ENCODE measurements around the gene SLC17A1.
A peak's percentile ranks its signal among the peaks of the same experiment; 100 is the strongest.

SLC17A1 gene, protein sequence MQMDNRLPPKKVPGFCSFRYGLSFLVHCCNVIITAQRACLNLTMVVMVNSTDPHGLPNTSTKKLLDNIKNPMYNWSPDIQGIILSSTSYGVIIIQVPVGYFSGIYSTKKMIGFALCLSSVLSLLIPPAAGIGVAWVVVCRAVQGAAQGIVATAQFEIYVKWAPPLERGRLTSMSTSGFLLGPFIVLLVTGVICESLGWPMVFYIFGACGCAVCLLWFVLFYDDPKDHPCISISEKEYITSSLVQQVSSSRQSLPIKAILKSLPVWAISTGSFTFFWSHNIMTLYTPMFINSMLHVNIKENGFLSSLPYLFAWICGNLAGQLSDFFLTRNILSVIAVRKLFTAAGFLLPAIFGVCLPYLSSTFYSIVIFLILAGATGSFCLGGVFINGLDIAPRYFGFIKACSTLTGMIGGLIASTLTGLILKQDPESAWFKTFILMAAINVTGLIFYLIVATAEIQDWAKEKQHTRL

DNA sequence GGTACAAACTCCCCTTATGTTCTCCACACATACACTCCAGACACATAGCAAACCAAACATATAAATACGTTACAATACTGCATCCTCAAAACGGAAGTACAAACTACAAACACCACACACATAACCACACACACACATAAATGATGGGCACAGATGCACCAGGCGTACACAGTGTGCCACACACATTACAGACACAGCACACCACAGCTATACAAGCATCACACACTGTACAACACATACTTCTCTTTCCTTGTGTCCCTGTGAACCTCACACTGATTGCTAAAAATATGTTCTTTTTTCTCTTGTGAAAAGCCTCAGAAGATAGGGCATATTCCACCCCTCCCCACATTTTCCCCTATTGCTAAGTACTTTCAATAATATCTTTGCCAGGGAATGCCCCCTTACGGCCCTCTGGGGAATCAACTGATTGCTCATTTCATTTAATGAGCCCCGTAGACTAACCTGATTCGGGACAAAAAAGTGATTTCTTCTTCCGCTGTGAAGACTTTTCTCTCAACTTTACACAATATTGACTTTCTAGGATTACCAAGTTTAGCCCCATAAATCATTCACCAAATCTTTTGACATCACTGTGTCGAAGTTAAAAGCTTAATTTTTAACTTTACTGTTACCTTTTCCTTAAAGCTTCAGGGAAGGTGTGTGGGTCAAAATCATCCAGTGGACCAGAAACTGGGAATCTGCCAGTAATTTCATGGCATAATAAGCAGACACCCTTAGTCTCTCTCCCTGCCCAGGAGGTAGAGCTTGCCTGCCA, at the start of gene SLC17A1:
SLC17A1 (minus strand) TSS at position 521 of the 775 bp plus-strand sequence. CDS start 1,495 bp downstream, outside the sequence.
- DNase-seq: no peak

DNA sequence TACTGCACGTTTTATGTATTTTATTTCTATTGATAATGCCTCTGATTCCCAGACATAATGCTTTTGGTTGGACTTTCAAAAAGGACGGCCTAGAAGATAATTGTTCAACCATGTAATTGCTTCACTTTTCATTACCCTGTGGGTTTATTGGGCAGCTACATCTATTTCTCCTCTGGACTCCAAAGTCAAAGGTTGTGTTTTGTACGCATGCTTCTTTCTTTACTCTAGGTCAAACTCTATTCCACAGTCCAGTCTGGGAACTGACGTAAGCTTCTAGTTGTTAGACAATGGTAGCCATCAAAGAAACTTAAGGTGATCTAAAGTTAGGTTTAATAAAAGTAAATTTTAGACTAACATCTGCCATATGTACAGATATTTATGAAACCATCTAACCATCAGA, 48.7 kb upstream of the SLC17A1 start:
- DNase-seq: no peak

DNA sequence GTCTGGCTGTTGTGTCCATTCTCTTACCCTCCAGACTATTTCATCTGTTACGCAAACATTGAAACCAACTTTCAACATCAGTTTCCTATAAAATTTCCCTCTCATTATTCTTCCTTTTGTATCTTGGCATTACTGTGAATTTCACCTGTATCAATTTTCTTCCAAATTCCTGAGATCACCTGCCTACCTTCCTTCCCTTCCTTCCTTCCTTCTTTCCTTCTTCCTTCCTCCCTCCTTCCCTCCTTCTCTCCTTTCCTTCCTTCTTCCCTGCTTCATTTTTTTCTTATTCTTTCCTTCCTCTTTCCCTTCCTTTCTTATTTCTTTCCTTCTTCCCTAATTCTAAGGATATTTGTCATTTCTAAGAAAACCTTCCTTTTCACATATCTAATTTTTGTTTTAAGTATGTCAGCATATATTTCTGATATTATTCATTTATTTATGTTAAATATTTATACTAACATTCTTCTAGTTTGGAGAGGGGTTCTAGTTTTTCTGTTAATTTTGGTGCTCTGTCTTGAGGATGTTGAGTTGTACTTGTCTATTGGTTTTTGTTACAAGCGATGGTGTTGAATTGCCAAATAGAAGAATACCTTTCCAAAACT, 47.0 kb upstream of the SLC17A1 start:
- DNase-seq: no peak

DNA sequence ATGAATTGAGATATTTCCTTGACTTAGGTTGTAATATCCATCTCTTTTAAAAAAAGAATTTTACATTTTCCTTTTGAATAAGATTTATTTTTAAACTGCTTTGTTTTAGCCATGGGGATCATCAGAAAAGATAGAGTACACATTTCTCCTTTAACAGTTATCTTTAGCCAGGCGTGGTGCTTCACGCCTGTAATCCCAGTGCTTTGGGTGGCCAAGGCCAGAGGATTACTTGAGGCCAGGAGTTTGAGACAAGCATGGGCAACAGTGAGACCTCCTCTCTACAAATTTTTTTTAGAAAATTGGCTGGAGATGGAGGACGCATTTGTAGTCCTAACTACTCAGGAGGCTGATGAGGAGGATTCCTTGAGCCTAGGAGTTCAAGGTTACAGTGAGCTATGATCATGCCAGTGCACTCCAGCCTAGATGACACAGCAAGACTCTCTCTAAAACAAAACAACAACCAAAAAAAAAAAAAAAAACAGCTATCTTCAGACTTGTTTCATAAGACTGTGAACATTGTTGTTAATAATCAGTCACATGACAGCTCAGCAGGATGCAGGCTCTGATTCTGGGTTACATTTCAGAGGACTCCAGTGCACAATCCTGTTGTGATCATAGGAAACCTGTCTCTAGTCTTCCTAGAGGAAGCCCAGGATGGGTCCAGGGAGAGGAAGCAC, 44.2 kb upstream of the SLC17A1 start:
- no peak for DNase-seq

DNA sequence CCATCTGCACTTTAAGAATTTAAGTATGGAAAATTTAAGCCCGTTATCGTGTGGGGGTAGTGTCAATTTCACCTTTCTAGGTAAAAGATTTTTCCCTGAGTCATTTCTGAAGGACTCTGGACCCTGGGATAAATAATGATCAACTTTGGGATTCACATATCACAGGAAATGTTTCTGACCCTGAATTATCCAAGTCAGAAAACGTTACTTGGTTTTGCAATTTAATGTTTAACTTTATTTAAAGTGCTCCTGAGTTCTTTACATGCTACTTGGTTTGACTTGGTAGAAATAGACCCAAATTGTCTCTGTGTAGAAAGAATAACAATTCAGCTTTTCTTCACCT, 43.7 kb upstream of the SLC17A1 start:
- DNase-seq: no peak

DNA sequence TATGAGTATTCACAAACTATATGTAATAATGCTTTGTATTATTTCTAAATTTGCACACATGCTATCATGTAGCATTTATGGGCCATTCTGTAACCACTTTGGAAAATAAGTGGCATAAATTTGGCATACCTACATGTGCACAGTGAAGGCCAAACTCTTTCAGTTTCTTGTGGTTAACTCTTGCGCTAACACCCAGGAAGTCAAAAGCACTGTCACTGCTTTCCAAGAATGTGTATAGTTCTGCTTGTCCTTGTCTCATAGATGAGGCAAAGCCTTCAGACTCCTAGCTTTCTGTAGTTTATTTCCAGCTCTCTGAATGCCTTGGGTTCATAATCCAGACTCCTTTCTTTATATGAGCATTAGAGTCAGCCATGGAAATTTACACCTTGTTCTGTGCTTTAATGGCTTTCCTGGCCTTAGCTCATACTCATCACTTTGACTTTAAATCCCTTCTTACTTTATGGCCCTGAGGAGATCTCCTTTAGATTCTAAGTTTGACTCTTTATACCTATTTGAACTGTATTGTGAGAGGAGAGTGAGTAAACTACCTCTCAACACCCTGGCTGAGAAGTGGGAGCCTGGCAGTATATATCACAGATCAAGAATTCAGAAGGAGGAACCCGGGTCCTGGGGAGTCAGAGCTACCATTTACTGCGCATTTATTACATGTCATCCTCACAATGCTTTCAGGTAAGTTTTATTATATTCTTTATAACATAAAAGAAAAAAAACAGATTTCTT, 43.1 kb upstream of the SLC17A1 start:
- no peak for DNase-seq

DNA sequence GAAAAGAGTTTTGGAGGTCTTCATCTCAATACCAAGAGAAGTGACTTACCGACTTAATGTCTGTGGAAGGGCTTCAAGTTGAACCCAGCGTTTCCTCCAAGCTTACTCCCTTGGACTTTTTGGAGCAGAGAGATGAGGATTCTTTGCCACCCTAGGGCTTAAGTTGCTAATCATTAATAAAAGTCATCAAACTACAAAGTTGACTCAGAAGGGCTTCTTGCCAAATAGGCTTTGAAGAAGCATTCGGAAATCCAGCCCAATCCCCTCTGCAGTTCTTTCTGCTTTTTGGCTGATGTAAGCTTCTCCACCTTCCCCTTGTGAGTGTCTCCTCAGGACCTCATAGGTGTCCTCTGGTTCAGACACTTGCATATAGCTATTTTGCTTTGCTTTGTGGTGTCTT, 42.3 kb upstream of the SLC17A1 start, which contains the start of gene SLC17A3:
SLC17A3 (minus strand) TSS at position 126 of the 400 bp plus-strand sequence. CDS start 5,856 bp downstream, outside the sequence.
- no peak for DNase-seq

DNA sequence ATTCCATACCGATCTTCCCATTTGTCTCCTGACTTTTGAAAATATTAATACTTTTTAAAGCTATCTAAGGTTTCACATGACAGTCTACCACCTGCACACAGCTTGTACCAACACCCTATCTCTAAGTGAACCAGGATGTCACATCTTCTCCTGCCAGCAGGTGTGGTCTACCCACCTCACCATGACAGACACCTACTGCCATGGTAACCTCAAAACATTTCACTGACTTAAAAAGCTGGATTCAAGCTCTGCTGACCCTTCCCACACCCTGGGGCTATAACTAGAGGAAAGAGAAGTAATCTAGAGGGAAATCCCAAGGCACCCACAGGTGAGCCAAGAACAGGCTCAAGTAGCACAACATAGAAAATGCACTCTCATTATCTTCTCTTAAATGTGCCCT, 41.0 kb upstream of the SLC17A1 start:
- DNase-seq: peak; percentile 3

DNA sequence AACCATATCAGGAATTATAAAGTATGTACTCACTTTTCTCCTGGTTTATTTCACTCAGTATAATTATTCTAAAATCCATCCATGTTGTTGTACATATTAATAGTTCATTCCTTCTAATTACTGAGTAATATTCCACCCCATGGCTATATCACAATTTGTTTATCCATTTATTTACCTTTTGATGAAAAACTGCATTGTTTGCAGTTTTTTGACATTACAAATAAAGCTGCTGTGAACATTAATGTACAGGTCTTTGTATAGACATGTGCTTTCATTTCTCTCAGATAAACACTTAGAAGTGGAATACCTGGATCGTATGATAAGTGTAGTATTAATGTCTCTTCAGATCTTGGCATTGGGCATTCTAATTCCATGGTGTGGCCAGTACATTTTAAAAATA, 38.0 kb upstream of the SLC17A1 start:
- DNase-seq: no peak

DNA sequence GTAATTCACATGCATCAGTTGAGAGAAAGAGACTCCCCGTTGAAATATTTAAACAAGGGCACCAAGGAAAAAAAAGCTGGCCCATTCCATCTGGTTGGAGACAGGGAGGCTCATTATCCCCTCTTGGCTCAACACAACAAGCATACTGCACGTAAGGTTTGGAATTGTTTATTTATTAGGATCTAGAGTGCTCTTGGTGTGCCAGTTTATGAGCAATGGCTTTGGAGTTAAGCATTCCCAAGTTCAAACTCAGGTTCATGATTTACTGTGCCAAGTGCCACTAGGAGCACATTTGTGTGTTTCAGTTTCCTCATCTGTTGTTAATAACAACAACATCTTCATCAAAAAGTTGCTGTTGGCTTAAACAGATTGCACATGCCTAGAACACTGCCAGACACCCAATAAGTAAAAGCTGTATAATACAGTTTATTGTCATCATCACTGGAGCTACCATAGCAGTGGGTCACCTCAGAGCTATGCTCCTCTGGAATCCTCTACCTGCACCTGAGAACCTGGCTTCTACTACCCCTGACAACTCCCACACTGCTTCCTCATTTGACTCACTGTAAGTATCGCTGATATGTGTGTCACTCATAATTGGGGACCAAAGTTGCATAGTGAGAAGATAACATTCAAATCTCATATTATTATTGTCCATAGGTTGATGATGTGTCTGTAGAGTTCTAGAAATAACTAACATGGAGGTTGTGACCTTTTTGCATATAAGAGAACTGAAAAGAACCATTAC, 36.8 kb upstream of the SLC17A1 start:
- no peak for DNase-seq

DNA sequence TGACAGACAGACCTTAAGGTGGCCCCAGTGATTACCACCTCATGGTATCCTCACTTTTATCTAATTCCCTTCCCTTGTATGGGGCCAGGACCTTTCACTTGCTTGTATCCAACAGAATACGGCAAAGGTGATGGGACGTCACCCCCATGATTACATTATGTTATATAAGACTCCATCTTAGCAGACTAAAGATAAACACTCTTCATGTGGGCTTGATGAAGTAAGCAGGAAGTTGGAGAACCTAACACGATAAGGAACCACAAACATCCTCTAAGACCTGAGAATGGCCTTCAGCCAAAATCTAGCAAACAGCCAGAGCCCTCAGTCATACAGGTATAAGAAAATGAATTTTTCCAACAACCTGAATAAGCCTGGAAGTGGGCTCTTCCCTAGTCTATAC, 34.2 kb upstream of the SLC17A1 start:
- DNase-seq: peak; percentile 16

DNA sequence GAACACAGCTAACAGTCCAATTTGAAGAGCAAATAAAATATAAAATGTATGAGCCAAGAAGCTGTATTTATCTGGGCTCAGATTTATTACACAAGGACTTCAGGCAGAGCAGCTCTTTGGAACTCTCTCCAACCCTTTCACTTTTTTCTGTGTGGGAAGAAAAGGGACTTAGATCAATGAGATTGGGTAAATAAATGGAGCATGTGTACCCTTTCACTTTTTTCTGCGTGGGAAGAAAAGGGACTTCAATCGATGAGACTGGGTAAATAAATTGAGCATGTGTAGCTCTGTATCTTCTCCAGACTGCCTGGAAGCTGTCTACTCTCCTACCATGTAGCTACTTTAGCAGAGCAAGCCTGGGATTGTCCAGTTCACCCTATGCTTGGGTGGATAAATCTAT, 31.5 kb upstream of the SLC17A1 start:
- no peak for DNase-seq

DNA sequence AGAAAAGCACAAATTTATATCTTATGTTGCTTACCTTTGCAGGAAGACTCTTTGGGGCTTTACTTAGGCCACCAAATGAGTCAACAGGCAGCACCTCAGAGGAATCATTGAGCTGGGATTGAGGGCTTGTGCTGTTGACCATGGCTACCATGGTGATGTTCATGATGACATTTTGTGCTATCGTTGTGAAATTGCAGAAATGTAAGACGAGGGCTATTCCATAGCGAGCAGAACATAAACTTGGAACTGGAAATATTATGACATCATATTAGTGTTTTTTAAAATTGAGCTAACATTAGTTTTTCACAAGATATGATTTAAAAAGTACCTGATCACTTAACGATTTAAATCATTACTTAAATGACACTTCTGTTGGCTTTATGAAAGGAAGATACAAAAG, 30.3 kb upstream of the SLC17A1 start:
- no peak for DNase-seq

DNA sequence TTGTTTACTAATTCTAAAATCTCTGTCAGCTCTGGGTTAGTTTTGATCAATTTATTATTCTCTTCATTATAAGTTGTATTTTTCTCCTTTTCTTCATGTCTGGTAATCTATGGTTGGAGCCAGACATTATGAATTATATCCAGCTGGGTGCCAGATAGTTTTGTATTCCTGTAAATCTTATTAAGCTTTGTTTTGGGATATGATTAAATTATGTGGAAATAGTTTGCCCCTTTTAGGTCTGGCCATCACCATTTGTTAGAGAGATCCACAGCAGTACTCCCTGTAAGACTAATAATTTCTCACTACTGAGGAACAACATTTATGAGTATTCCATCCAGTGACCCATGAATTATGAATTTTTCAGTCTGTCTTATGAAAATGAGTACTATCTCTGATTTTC, 20.9 kb upstream of the SLC17A1 start:
- DNase-seq: no peak

DNA sequence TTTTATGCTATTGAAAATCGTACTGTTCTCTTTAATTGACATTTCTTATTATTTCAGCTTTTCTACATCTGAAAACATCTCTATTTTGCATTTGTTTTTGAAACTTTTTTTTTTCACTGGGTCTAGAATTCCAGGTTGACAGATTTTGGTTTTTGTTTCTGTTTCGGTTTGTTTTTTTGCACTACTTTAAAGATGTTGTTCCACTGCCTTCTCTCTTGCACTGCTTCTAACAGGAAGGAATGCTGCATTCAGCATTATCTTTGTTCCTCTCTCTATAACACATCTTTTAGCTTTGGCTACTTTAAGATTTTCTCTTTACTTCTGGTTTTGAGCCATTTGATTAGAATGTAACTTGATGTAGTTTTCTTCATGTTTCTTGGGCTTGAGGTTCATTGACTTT, 20.1 kb upstream of the SLC17A1 start:
- DNase-seq: no peak

DNA sequence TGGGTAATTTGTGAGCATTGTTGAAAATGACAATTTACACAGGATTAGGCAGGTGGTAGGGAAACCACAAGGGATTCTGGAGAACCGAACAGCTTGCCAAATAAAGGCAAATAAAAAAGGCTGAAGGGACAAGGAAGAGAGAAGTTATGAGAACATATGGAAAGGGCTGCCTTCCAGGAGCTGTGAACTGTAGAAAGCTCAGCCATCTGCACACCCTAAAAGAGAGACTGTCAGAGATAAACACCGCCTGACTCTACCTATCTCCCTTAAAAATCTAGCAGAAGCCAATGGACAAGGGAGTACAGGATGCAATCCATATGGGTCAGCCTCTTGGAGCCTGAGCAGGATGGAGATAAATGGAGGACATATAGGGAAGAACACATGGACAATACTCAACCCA, 12.7 kb upstream of the SLC17A1 start:
- no peak for DNase-seq

DNA sequence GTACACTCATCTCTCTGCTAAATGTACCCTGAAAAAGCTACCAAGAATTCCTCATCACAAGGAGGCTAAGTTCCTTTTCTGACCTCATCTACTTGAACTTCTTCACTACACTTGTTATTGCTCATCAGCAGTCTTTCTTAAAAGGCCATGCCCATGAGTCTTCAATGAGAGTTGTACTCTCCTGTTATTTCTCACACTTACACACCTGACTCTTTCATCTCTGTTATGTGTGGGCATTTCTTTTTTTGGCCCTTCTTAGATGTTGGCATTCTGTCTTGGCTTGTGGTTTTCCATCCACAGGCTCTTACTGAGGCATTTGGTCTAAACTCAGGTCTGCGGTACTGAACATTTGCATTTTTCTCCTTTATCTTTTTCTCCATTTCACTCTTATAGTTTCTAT, 10.7 kb upstream of the SLC17A1 start:
- DNase-seq: no peak

DNA sequence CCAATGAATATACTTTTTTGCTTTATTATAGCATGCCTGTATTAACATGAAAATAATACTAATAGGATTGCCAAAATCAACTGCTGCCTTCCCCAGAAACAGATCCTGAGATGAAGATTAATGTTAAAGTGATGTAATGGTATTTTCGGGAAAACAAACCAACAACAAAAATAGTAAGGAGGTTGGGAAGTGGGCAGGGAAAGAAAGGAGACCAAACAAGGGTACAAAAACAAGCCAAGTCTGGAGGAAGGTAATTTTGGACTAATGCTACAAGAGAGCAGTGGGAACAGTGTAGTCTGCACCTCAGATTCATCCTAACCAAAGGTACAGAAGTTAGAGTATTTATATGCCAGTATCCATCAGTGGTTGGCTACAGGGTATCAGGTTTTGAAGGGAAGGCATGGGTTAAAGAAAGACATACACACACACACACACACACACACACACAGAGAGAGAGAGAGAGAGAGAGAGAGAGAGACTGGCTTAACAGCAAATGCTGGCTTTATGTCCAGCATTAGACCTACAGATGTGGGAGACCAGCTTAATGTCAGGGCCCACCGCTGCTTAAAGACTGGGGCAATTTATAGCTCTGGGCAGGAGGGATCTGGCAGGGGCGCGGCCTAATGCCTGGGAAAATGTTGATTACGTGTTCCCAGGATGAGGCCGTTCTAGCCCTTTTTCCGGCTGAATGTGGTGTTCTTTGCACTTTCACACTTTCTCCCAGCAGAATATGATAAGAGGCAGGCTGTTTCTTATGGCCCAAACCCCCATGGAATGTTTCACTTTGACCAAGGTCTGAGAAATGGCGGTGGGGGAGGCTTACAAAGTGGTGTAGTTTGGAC, 3.8 kb upstream of the SLC17A1 start:
- no peak for DNase-seq

DNA sequence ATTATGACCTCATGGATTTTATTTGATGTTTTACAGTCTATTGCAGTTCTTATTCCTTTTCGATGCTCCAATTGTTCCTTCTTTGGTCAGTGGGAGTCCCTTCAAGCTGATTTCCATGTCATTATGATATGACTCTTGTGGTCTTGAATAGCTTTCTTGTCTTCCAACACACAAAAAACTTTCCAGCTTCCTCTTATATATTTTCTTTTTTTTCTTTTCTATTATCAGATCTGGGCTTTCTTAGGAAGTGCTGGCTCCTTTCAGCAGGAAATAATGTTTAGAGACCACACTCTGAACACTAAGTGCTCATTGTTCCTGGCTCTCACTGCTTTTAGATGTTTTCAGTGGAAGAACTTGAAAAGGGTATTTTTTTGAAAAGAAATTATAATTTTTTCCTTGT, 3.1 kb upstream of the SLC17A1 start:
- no peak for DNase-seq

DNA sequence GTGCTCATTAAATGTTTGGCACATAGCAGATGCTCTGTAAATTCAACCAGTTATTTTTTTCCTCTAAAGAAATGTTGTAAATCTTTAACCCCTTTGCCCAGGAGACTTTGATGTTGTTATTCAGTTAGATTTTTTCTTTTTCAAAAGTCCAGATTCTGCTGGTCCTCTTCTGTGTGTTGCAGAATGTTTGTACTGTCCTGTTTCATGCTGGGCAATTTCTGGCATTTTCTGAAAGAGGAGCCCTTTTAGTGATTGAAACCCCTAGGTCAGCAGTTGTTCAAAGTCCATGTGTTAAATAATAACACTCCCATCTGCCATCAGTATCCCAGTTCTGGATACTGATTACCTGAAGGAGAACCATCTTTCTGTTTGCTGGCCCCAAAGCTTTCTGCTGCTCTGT, 1.3 kb upstream of the SLC17A1 start:
- no peak for DNase-seq

DNA sequence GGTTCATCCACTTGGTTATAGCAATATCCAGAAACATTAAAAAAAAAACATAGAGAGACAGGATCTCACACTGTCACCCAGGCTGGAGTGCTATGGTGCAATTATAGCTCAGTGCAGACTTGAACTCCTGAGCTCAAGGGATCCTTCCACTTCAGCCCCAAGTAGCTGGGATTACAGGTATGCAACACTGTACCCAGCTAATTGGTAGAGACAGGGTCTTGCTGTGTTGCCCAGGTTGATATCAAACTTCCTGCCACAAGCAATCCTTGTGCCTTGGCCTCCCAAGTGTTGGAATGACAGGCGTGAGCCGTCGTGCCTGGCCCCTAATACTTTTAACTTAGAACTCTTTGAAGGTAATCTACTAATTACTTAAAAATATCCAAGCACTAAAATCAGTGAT, 818 bp upstream of the SLC17A1 start:
- no peak for DNase-seq
